HG03095 (cell line): ENCODE data around the gene E2F7.
"Not testable (repeated sequence)": the region's sequence is repeated elsewhere in the genome, so short reads cannot be mapped to it uniquely, and the experiment has no call there.

Experiments used
- ATAC-seq: cut with Tn5 transposase; IDR thresholded peaks from one replicate; pipeline ENCODE4 v1.9.1; 2021; ENCODE audit warnings: moderate library complexity; ENCODE audit not compliant: unreplicated experiment

Gene E2F7

GRCh38 chr12:77065361-77066204, at the start of gene E2F7:
Gene E2F7, minus strand, starts transcription at chr12:77065569. Its CDS starts 934 bp downstream, at chr12:77064635.
- ATAC-seq, result peak; percentile 71

DNA sequence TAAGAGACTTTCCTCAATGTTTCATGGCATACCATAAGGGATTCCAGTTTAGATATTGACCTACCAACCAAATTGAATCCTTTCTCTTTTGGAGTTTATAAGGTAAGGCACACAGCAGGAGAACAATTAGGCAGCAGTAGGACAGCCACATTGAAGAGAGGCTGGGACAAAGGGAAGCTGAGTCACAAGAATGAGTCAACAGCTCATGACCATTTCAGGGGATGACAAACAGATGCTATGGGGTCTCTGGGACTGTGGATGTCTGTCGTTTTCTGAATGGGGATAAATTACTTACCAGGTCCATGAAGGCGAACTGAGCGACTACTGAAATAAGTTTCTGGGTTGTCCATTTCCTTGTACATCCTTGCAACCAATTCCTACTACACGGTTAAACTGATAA, 48.6 kb upstream of the E2F7 start:
- ATAC-seq, result no peak

DNA sequence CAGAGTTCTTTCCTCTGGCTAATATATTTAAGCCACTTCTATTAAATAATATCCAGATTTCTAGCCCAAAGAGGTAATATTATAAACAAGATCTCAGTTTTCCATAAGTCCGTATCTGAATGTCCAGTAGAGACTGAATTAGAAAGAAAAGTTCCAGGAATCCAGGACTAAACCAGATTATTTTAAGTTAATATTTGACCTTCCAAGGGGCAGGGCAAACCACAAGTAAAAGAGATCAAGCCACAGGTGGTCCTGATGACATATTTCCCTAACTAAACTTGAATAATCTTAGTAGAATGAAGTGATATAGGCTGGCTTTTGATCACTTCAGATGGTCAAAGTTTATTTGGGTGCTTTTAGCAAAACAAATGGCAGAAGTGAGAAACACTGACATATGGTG, 43.3 kb upstream of the E2F7 start:
- no peak for ATAC-seq

- no peak for ATAC-seq
These were observed 41.8 kb upstream of the E2F7 start for GRCh38 chr12:77107121-77107520.

DNA sequence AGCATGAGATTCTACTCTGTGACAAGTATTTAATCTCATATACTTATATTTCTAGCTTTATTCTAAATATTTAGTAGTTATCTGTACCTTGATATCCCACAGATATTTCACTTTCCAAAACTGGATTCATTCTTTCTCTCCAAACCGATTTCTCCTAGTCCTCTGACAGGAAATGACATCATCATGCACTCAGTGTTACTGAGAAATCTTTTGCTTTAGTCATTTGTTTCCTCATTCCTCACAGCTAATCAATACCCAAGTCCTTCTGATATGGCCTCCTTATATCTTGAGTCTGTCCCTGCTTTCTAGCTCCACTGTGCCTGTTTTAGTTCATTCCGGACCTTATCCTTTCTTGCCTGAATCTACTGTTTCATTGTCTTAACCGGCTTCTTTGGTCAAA, 39.4 kb upstream of the E2F7 start:
- ATAC-seq, result no peak

DNA sequence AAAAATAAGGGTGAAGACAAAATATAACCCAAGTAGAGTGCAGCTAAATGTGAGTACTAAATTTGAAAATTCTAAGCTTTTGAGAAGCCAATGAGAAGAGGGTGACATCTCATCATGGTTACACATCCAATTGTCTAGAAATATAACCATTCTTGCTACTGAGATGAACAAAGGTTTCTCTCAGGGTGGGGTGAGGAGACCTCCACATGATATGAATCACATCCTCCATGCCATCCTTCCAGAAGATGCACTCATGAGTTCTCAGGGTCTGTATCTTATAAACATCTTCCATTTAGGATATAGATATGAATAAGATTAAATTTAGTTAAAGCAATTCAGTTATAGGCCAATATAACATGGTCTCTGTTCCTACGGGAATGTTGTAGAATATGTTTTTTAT, 38.9 kb upstream of the E2F7 start:
- no peak for ATAC-seq

DNA sequence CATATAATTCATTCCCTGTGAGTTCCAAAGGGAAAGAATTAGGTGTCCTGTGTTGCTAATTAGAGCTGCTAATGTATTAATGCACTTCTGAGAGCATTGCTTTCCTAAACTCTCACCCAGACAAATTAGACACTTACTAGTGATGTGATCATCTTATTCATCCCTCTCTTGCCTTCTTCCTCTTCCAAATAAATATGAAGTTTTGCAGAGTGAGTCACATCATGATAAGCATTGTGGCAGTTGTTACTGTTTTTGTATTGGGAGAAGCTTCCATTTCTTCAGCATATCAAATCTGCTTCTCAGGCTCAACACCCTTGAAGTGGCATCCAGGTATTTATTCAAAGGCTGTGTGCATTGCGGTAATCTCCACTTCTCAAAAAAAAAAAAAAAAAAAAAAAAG, 37.3 kb upstream of the E2F7 start:
- no peak for ATAC-seq

DNA sequence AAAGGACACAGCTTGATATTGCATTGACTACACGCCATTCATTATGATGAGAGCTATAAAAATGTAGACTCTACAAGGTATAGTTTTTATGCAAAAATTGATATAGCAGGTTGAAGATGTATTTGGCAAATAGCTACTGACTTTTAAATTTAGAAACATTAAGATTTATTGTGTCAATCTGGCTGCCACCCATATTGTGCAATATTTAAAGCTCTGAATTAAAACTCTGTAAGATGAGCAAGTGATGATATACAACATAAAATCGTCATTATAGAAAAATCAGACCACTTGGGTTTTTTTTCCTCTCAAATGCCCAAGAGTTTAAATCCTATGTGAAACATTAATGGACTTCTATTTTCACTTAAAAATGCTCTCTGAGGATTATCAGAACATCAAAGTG, 36.8 kb upstream of the E2F7 start:
- no peak for ATAC-seq

- ATAC-seq, result no peak
These were observed 34.4 kb upstream of the E2F7 start for GRCh38 chr12:77099799-77100198.

- ATAC-seq, result no peak
These were observed 32.5 kb upstream of the E2F7 start for GRCh38 chr12:77097846-77098245.

DNA sequence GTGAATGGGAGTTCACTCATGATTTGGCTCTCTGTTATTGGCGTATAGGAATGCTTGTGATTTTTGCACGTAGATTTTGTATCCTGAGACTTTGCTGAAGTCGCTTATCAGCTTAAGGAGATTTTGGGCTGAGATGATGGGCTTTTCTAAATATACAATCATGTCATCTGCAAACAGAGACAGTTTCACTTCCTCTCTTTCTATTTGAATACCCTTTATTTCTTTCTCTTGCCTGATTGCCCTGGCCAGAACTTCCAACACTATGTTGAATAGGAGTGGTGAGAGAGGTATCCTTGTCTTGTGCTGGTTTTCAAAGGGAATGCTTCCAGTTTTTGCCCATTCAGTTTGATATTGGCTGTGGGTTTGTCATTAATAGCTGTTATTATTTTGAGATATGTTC, 26.9 kb upstream of the E2F7 start:
- not testable (repeated sequence) for ATAC-seq

GRCh38 chr12:77089686-77090220, 24.4 kb upstream of the E2F7 start:
- ATAC-seq, result no peak

DNA sequence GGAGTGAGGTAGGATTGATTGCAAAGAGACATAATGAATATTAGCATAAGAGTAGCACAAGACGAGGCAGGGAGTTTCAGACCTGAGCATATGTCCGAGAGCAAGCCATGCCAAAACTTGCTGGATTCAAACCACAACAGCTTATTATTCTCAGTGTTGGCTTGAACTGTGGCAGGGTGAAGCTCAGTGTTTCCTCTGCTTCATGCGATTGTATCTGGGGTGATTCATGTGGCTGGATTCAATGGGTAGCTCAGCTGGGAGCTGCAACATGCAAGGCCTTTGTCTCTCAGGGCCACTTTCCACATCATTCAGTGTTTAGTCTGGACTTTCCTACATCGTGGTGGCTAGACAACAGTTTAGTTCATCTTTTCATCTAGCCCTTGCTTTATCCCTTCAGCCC, 22.1 kb upstream of the E2F7 start:
- ATAC-seq, result no peak

- no peak for ATAC-seq
These were observed 16.7 kb upstream of the E2F7 start for GRCh38 chr12:77082021-77082420.

GRCh38 chr12:77079631-77080030, 14.3 kb upstream of the E2F7 start:
- ATAC-seq, result no peak

GRCh38 chr12:77078231-77078630, 12.9 kb upstream of the E2F7 start:
- no peak for ATAC-seq

DNA sequence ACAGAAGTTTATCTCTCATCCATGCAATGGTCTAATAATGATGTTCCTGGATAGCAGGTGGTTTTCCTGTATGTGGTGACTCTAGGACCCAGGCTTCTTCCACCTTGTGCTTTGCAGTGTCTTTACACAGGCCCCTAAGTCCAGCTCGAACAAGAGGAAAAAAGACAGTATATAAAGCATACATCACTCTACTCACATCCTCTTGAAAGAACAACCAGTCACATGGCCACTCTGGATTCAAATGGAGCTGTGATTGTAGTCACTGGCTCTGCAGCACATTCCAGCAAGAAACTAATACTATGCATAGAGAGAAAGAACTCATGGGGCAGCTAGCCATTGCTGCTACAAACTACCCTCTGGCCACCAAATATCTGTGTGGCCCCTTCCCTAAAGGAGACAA, 11.5 kb upstream of the E2F7 start:
- ATAC-seq, result no peak

DNA sequence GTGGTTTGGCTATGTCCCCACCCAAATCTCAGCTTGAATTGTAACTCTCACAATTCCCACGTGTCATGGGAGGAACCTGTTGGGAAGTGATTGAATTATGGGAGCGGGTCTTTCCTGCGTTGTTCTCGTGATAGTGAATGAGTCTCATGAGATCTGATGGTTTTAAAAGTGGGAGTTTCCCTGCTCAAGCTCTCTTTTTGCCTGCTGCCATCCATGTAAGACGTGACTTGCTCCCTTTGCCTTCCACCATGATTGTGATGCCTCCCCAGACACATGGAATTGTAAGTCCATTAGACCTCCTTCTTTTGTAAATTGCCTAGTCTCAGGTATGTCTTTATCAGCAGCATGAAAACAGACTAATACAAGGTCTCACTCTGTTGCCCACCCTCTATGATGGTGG, 8.5 kb upstream of the E2F7 start:
- ATAC-seq, result not testable (repeated sequence)

- ATAC-seq, result no peak
These were observed 7.6 kb upstream of the E2F7 start for GRCh38 chr12:77072833-77073495.

DNA sequence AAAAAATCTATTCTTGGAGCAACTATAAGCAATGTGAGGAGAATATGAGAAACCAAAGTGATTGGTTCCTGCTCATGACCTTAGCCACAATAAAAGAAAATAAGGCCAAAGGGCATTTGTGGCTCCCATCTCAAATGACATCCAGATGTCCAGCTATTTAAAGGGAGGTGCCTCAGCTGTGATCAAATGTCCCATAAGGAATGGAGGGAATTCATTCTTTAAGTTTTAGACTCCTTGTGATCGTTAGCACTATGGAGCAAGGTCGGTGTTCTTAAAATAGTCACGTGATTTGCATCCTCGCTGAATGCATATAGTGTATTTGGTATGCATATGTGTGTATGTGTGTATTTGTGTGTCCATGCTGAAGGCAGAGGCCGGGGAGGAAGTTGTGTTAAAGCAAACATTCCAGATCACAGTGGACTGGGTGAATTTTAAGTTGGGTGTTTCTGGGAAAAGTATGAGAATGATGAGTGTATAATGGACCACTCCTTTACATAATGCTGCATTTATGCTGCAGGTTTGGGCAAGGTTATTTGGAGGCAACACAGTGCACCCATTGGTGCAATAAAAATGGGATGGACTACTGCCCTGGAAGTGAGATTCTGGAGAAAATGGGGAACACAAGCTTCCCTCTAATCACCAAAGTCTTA, 5.6 kb upstream of the E2F7 start:
- ATAC-seq, result no peak

DNA sequence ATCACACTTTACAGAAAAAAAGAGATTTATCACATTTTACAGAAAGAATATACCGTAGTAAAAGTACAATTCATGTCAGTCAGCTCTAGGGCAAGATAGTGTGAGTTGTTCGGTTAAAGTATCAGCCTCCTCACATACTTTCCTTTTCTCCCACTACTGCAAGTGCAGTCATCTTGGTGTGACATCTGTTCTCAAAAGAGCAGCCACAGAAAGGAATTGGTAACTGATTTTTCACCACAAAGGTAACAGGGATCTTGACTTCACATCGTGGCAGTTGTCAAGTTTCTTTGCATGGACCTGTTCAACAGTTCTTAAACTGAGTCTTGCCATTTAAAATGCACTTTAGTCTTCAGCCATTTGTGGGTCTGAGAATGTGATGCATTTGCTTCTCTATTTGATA, 5.0 kb upstream of the E2F7 start:
- peak; percentile 59 for ATAC-seq

- ATAC-seq, result peak; percentile 1
These were observed 441 bp downstream of the E2F7 start for GRCh38 chr12:77064896-77065360.
